ENCODE results near the gene PMS1.

GRCh38 chr2:189836644-189837043 is 52.4 kb downstream of the PMS1 start:
- TF ChIP-seq POLR2A (IDR thresholded peaks at IDR 0.05) = no peak
- no peak for TF ChIP-seq CTCF (IDR thresholded peaks at IDR 0.05)
